Adrenal gland (tissue), 12 donors: Measurements from ENCODE around the gene SSPN. TPM values are rescaled to one million over a fixed set of nuclear protein-coding genes. Genes with fewer than 3 reads are reported as not detected.

ENCODE experiments used
- DNase-seq, 7 donors: peaks; one replicate each; pipeline ENCODE4 v3.0.0-alpha.2; 2019 to 2020
- H3K27ac ChIP-seq, 5 donors: fragments of 200-600 bp; sonication (generic) in 4 of 5; 1 replicate in 3 of 5; 2 replicates in 2 of 5; pipeline versions ENCODE4 v1.5.1 to v1.8.0; 2016 to 2020; ENCODE audit warnings: mild to moderate bottlenecking in 1 of 5
- H3K27me3 ChIP-seq: fragments of 200-600 bp; 2 replicates; pipeline ENCODE4 v1.8.0; 2021
- H3K36me3 ChIP-seq, 2 donors: fragments of 200-600 bp; replicated peaks in 1 of 2; 1 replicate in 1 of 2; 2 replicates in 1 of 2; pipeline versions ENCODE4 v1.5.1 to v1.8.0; 2018 to 2022
- H3K4me1 ChIP-seq, 2 donors: fragments of 200-600 bp; replicated peaks in 1 of 2; 1 replicate in 1 of 2; 2 replicates in 1 of 2; pipeline versions ENCODE4 v1.5.1 to v1.8.0; 2018 to 2021
- H3K4me3 ChIP-seq, 4 donors: fragments of 200-600 bp; sonication (generic) in 3 of 4; one replicate each; pipeline ENCODE4 v1.5.1; 2016 to 2018
- H3K9me3 ChIP-seq, 3 donors: fragments of 200-600 bp; sonication (generic) in 1 of 3; replicated peaks in 1 of 3; 1 replicate in 2 of 3; 2 replicates in 1 of 3; pipeline versions ENCODE4 v1.5.1 to v1.8.0; 2016 to 2021
- CTCF ChIP-seq, 6 experiments: fragments of 450-650 bp in 4 of 6; fragments of 200-600 bp in 2 of 6; sonication (generic) in 1 of 6; IDR thresholded peaks; 1 replicate in 5 of 6; 2 replicates in 1 of 6; pipeline versions ENCODE4 v1.5.1 to v1.8.0; 2016 to 2021; ENCODE audit warnings: antibody characterized with exemption in 6 of 6, mild to moderate bottlenecking in 2 of 6, moderate library complexity in 1 of 6
- POLR2A ChIP-seq, 2 donors: fragments of 450-650 bp; IDR thresholded peaks; one replicate each; pipeline ENCODE4 v1.6.1; 2017; ENCODE audit warnings: antibody characterized with exemption in 2 of 2, mild to moderate bottlenecking in 2 of 2, moderate library complexity in 1 of 2
- WGBS, 4 donors: extraction: QIAGEN DNeasy Blood & Tissue Kit in 2 of 4; methylation state at CpG; one replicate each; pipeline versions ENCODE4 v1.1.5 to v1.1.7; 2013 to 2017; 5-methylcytosine and 5-hydroxymethylcytosine counted together
- intact Hi-C, 2 donors: fragments of 100-400 bp; cut with DNase I; formaldehyde crosslinking; loops; one replicate each; pipeline versions ENCODE4 v1.14.1 to v1.15.0; 2022 to 2023
- polyA plus RNA-seq, 3 donors: library from polyadenylated mRNA; stranded (reverse); fragments of 200-250 nt in 2 of 3; fragments of 350-450 nt in 1 of 3; fragmentation: Illumina TruSeq in 1 of 3; extraction: RNeasy Lipid Tissue Mini Kit (QIAGEN cat#74804) in 1 of 3; gene quantifications; one replicate each; pipeline ENCODE4 v1.2.3, GENCODE V29; 2013 to 2014
- total RNA-seq, 9 donors: library from RNA; depleted of rRNA in 4 of 9; stranded (reverse); fragments of >200 nt in 4 of 9; fragments of 120-200 nt in 1 of 9; fragmentation: NEBNext Ultra II Directional in 1 of 9; extraction: Animal tissue kit (Norgen Biotek cat#: 25700) in 1 of 9; gene quantifications; one replicate each; pipeline versions ENCODE4 v1.1.0 to v1.2.4, GENCODE V29; 2013 to 2023
- donor health status: healthy with polysubstance abuse.
- donor health status: Bipolar disorder and iron deficiency.
- donor health status: DM: yes; HTN: yes; CAD: no.
- donor health status: DM: no; HTN: no; CAD: no.
- donor health status: DM: no; HTN: no; CAD: no.
- donor health status: DM: yes; HTN: yes; CAD: no.

Gene SSPN
- total and polyA plus RNA-seq, 12 donors: 3.3 to 47.8 (median 13.9) TPM

- DNase-seq: no peak
- Histone ChIP-seq H3K9me3 (no peaks in the 10 kb centered on the region), H3K27ac (no peak overlapping the region), H3K36me3 (no peaks in the 10 kb centered on the region), H3K27me3 (no peaks in the 10 kb centered on the region), H3K4me1 (no peaks in the 10 kb centered on the region), H3K4me3 (no peak overlapping the region)
- intact Hi-C loops: loop anchor here in 1 of 2 donors (10.0 kb wide), 1 partner anchor 52 kb away; no protein-coding TSS in a partner anchor
- TF ChIP-seq POLR2A (IDR thresholded peaks at IDR 0.05): no peak
- no peak for TF ChIP-seq CTCF (IDR thresholded peaks at IDR 0.05)
- WGBS, 4 donors: 62 to 88% (median 71%) methylated on average over 8 of the region's 8 CpGs
Observed at GRCh38 chr12:26187014-26187798, 8.2 kb upstream of the SSPN start.

GRCh38 chr12:26188127-26188526 is 7.2 kb upstream of the SSPN start:
- Histone ChIP-seq H3K4me3 (no peak overlapping the region), H3K9me3 (no peaks in the 10 kb centered on the region), H3K4me1 (no peaks in the 10 kb centered on the region), H3K27me3 (no peaks in the 10 kb centered on the region), H3K27ac (no peak overlapping the region), H3K36me3 (no peaks in the 10 kb centered on the region)
- intact Hi-C loops: loop anchor here in 1 of 2 donors (10.0 kb wide), 1 partner anchor 53 kb away; no protein-coding TSS in a partner anchor
- no peak for DNase-seq
- WGBS, 4 donors: 13 to 41% (median 29%) methylated on average over 1 of the region's 1 CpG
- TF ChIP-seq CTCF (IDR thresholded peaks at IDR 0.05): no peak
- no peak for TF ChIP-seq POLR2A (IDR thresholded peaks at IDR 0.05)

- Histone ChIP-seq H3K27me3 (no peaks in the 10 kb centered on the region), H3K4me3 (no peak overlapping the region), H3K36me3 (no peaks in the 10 kb centered on the region), H3K9me3 (no peaks in the 10 kb centered on the region), H3K27ac (no peak overlapping the region), H3K4me1 (no peaks in the 10 kb centered on the region)
- DNase-seq: no peak
- WGBS, 4 donors: 82 to 100% (median 96%) methylated on average over 2 of the region's 2 CpGs
- intact Hi-C loops: loop anchor here in 1 of 2 donors (10.0 kb wide), 1 partner anchor 54 kb away; no protein-coding TSS in a partner anchor
- TF ChIP-seq CTCF (IDR thresholded peaks at IDR 0.05): no peak
- no peak for TF ChIP-seq POLR2A (IDR thresholded peaks at IDR 0.05)
Observed at GRCh38 chr12:26188641-26189040, 6.7 kb upstream of the SSPN start.

- Histone ChIP-seq H3K27me3 (no peaks in the 10 kb centered on the region), H3K4me3 (no peak overlapping the region), H3K4me1 (peaks cover 0 to 10% of the 10 kb centered on the region in 2 donors), H3K9me3 (no peaks in the 10 kb centered on the region), H3K27ac (no peak overlapping the region), H3K36me3 (no peaks in the 10 kb centered on the region)
- intact Hi-C loops: no loop called here
- no peak for DNase-seq
- TF ChIP-seq POLR2A (IDR thresholded peaks at IDR 0.05) (no peak), CTCF (IDR thresholded peaks at IDR 0.05) (no peak)
- WGBS, 4 donors: 70 to 90% (median 85%) methylated on average over 3 of the region's 3 CpGs
Observed at GRCh38 chr12:26192142-26192541, 3.2 kb upstream of the SSPN start.
